Stimulated activated CD4-positive, alpha-beta T cell treated with anti-CD3 and anti-CD28 coated beads, TNF-alpha, amount 100 ng/mL, for 48 hours (primary cell): Measurements from ENCODE around the gene ITGB6.
"Not testable (repeated sequence)": the region's sequence is repeated elsewhere in the genome, so short reads cannot be mapped to it uniquely, and the experiment has no call there.

Experiments
- DNase-seq, 3 donors: peaks; one replicate each; pipeline ENCODE4 v3.0.0-alpha.2; 2020; ENCODE audit warnings: low read depth in 3 of 3

ITGB6 gene

DNA sequence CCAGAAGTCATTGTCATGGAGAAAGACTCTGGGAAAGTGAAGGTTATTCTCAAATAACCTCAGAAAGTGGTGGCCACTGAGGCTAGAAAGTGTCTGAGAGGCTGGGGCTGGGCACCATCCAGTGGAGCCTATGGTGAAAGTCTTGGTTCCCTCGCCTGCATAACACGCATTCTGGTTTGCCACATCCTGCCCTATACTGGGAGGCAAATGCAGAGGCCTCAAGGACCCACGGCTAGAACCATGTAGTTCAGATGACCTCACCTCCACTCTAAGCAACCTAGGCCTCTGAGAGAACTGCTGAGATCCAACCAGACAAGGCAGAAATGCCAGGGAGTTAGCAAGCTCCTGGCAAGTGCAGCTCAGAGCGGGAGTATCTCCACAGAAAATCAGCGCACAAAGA lies 5.1 kb downstream of the ITGB6 start:
- no peak for DNase-seq

GRCh38 chr2:160194351-160194750 lies 5.7 kb downstream of the ITGB6 start:
- no peak for DNase-seq

- not testable (repeated sequence) for DNase-seq
These were observed 18.8 kb downstream of the ITGB6 start for GRCh38 chr2:160181146-160181836.

DNA sequence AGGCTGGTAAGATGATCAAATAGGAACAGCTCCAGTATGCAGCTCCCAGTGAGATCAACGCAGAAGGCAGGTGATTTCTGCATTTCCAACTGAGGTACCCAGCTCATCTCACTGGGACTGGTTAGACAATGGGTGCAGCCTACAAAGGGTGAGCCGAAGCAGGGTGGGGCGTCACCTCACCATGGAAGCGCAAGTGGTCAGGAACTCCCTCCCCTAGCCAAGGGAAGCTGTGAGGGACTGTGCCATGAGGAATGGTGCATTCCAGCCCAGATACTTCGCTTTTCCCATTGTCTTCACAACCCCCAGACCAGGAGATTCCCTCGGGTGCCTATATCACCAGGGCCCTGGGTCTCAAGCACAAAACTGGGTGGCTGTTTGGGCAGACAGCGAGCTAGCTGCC lies 19.4 kb downstream of the ITGB6 start:
- DNase-seq, result not testable (repeated sequence)

GRCh38 chr2:160180172-160180571 lies 19.9 kb downstream of the ITGB6 start:
- DNase-seq, result no peak

- no peak for DNase-seq
These were observed 24.6 kb downstream of the ITGB6 start for GRCh38 chr2:160175169-160176134.

DNA sequence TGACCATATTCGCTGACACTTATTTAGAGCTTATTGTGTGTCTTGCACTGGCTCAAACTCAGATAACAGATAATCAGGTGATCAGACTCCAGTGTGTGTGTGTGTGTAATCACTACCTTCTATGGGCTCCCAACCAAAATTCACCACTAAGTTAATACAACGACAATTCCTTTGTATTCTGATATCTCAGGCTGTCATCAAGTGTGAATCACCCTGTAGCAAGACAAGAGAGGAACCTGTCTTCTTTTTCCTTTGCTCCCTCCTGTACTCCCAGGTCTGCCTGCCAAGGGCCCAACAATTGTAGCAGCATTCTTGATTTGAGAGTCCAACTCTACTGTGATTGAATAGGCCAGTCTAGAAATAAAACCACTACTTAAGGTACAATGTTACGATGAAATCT lies 25.8 kb downstream of the ITGB6 start:
- DNase-seq, result no peak

DNA sequence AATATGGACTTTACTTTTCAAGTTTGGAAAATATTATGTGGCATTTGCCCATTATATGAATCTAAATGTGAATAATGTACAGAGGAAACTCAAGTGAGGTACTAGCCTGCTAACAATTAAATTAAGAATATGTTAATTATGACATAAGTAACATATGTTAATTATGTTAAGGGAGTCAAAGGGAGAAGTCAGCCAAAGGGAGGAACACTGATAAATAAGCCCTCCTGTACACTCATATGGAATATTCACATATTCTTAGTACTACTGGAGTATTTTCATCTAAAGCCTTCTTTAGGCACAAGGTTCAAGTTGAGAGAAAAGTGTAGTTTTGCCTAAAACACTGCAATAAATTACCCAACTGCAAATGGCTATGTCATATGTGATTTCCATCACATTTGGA lies 30.1 kb downstream of the ITGB6 start:
- DNase-seq, result no peak

- no peak for DNase-seq
These were observed 30.6 kb downstream of the ITGB6 start for GRCh38 chr2:160169471-160169870.

DNA sequence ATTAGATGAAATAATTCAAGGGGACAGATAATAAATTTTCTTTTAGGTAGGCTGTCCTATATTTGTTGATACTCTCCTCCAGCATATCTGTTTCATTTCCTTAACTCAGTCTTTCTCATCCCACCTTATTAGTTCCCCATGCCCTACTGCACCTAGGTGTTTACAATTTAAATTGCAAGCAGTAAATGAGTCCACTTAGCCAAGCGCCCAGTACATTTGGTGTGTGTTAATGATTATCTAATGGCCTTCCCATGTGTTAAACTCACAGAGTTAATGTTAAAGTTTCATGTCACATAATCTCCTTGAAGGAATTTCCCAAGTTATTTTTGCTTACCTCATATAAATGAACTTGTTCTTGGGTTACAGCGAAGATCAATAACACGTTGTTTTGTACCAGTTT lies 31.2 kb downstream of the ITGB6 start:
- no peak for DNase-seq

- no peak for DNase-seq
These were observed 32.9 kb downstream of the ITGB6 start for GRCh38 chr2:160167089-160167740.

- DNase-seq, result no peak
These were observed 34.1 kb downstream of the ITGB6 start for GRCh38 chr2:160165996-160166395.

DNA sequence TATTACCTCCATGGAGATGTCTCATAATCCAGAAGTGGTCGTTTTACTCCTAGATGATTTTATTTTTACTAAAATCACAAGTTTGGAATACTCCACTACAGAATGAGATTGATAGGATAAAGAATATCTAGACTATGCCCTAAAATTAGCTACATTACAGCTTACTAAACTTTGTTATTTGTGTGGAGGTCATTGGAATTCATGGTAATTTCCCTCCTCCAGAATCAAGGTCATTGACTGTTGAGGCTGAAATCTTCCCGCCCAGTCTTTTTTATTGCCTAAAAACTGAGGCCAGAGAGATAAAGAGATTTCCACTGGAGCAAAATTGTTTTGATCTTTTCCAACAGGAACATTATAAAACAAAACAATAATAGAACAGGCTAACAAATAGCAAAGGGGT lies 35.0 kb downstream of the ITGB6 start:
- no peak for DNase-seq

DNA sequence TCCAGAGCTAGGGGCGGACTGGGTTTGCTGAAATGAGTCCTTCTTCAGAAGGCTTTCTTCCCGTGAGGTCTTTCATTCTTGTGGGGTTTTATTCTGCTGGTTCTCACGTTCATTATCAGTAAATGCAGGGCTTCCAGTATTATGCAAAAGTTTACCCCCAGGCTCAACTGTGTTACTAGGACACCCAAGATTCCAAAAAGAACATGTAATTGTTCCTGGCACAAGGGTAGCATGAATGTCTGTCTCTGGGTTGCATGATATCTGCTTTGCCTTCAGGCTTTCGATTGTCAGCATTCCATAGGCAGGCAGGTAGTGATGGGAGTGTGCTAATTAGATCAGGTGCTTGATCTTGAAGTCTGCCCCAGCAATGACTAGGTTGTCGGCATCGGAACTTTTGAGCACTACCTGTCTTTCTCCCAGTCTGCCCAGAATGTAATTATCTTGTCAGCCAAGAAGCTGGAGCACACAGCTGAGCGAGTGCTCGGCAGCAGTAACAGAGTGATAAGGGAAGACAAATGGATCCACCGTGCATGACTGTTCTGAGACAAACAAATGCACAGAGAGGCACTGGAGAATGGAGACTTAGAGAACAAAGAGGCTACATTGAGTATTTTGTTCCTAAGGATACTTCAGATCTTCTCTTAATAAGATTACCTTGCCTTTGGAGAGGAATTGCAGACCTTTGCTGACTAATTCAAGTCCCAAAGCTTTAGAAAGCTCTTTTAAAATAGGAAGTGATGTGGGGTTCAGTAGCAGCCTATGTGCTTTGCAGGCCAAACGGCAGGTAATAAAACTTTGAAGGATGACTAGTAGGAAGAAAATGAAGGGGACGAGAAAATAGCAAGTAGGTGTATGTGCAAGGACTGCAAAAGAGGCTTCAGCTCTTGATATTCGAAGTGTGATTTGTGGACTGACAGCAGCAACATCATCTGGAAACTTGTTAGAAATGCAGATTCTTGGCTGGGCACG lies 41.9 kb downstream of the ITGB6 start:
- DNase-seq, result no peak

GRCh38 chr2:160156665-160157064 lies 43.4 kb downstream of the ITGB6 start:
- DNase-seq, result no peak

DNA sequence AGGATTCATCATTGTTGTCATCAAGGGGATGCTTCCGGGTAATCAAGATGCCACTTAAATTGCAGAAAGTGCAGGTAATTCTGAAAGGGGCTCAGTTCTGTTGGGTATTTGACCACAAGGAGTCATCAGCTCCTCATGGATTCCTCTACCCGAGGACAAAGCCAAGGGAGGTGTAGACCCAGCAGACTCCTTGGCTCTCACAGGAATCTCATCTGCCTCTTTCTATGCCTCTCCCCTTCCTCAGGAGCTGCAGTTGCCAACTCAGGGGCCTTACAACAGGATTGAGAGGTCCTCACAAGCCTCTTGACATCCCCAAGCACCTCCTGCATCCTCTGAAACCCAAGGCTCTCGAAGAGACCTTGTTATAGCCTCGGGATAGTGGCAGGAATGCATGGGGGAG lies 44.0 kb downstream of the ITGB6 start:
- no peak for DNase-seq

- not testable (repeated sequence) for DNase-seq
These were observed 51.7 kb downstream of the ITGB6 start for GRCh38 chr2:160148419-160148818.

- DNase-seq, result no peak
These were observed 54.6 kb downstream of the ITGB6 start for GRCh38 chr2:160145471-160145870.

- DNase-seq, result no peak
These were observed 55.6 kb downstream of the ITGB6 start for GRCh38 chr2:160144280-160144990.

- DNase-seq, result no peak
These were observed 57.6 kb downstream of the ITGB6 start for GRCh38 chr2:160142472-160142871.

GRCh38 chr2:160141912-160142311 lies 58.2 kb downstream of the ITGB6 start:
- no peak for DNase-seq
